ENCODE measurements around the gene PAX7.

DNA sequence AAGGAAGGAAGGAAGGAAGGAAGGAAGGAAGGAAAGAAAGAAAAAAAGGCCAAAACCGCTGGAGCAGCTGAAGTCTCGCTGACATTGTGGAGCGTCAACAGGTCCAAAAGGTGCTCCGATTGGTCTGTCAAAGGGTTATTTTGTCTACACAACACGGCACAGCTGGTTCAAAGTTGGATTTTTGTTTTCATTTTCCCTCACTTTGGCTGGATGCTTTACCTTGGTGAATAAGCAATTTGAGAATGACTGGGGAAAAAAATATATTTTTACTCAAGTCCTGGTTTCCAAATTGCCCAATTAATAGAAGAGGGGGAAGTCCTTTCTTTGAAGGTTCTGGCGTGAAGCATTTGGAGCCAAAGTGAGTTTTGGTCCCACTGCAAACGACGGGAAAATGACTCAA is 19.3 kb upstream of the PAX7 start:
- TF ChIP-seq CTCF (IDR thresholded peaks at IDR 0.05) (no peak), POLR2A (IDR thresholded peaks at IDR 0.05) (no peak), EP300 (IDR thresholded peaks at IDR 0.05) (no peak)
